ENCODE results near the gene TNFRSF1B. TPM values are rescaled to one million over a fixed set of nuclear protein-coding genes. Genes with fewer than 3 reads are reported as not detected.

TNFRSF1B gene
- total RNA-seq, 2 experiments from 2014 or later = 173 to 191 TPM

- H3K36me3 Mint-ChIP-seq (ENCODE audit: low read depth) = peaks cover 30% of the 10 kb centered on the region
- POLR2A ChIA-PET = no interaction called here
These were observed 89.1 kb downstream of the TNFRSF1B start for GRCh38 chr1:12255913-12256312.

GRCh38 chr1:12258272-12258671, 91.5 kb downstream of the TNFRSF1B start:
- Mint-ChIP-seq H3K27me3 (no peaks in the 10 kb centered on the region), H3K4me1 (ENCODE audit: low read depth) (peaks cover 5% of the 10 kb centered on the region), H3K4me3 (no peak overlapping the region), H3K36me3 (ENCODE audit: low read depth) (peaks cover 39% of the 10 kb centered on the region), H3K9me3 (no peaks in the 10 kb centered on the region), H3K27ac (no peak overlapping the region)
- TF ChIP-seq CTCF (IDR thresholded peaks at IDR 0.05) = no peak
- CTCF ChIA-PET = interaction anchor here (1.2 to 1.4 kb wide), 2 partner anchors 141 to 400 kb away, joined by 3 to 5 read pairs; no protein-coding TSS in a partner anchor
- DNase-seq (no peak), ATAC-seq (no peak)
- POLR2A ChIA-PET = no interaction called here
- intact Hi-C loops (cut with micrococcal nuclease) = no loop called here

More at GRCh38 chr1:12255913-12256312, 89.1 kb downstream of the TNFRSF1B start:
- H3K9me3 Mint-ChIP-seq = no peaks in the 10 kb centered on the region
- CTCF ChIA-PET = interaction anchor here (1.3 kb wide), 1 partner anchor 131 kb away, joined by 4 read pairs; no protein-coding TSS in a partner anchor
- no peak overlapping the region for H3K27ac Mint-ChIP-seq
- H3K4me1 Mint-ChIP-seq (ENCODE audit: low read depth) = peaks cover 5% of the 10 kb centered on the region
- TF ChIP-seq CTCF (IDR thresholded peaks at IDR 0.05) = no peak
- intact Hi-C loops (cut with micrococcal nuclease) = no loop called here
- ATAC-seq = no peak
- no peaks in the 10 kb centered on the region for H3K27me3 Mint-ChIP-seq
- DNase-seq = no peak
- no peak overlapping the region for H3K4me3 Mint-ChIP-seq

Small RNA genes within 50 kb of the gene (microRNA-seq; reads per million reads assigned to microRNA genes)
- not detected for gene MIR4632 (ENCODE audit: borderline microRNAs expressed, borderline replicate concordance)
- gene MIR7846 (ENCODE audit: borderline microRNAs expressed, borderline replicate concordance) = not detected

Other genes starting within 250 kb of the TNFRSF1B start
- 10 to 100 TPM; 23.5 to 25.5 TPM for gene KIAA2013, start 240.6 kb upstream of the TNFRSF1B start, total RNA-seq
- 10 to 100 TPM; 21.5 to 22.0 TPM for gene PLOD1, start 232.3 kb upstream of the TNFRSF1B start, total RNA-seq
- gene MFN2, start 186.5 kb upstream of the TNFRSF1B start, total RNA-seq = 10 to 100 TPM; 51.0 to 51.1 TPM
- gene MIIP, start 147.5 kb upstream of the TNFRSF1B start, total RNA-seq = 10 to 100 TPM; 24.0 to 24.7 TPM
- 1 to 10 TPM; 1.5 to 1.8 TPM for gene TNFRSF8, start 103.7 kb upstream of the TNFRSF1B start, total RNA-seq
- gene VPS13D, start 63.0 kb downstream of the TNFRSF1B start, total RNA-seq = 10 to 100 TPM; 28.1 to 30.7 TPM